ENCODE results near the gene KDM4C. TPM values are rescaled to one million over a fixed set of nuclear protein-coding genes. Genes with fewer than 3 reads are reported as not detected.

Gene KDM4C
- total RNA-seq, 2 experiments from 2014 or later: 51.5 to 60.3 TPM

DNA sequence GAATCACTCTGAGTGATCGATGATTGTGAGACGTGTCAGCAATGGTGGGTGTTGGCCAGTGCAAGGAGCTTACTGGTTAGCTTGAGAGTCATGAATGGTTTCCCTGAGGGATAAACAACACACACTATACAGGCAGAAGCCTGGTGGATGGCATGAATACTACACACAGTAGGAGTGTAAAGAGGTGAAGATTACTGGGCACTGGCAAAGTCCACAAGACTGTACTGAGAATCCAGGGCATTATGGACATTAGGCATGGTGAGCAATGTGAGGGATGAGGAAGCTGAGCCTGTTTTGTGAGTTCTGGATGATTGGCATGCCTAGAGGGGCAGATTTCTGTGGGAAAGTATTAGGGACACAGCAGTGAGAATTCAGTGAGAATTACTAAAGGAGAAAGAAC lies 71.3 kb downstream of the KDM4C start:
- no peaks in the 10 kb centered on the region for H3K9me2 ChIP-seq (ENCODE audit: insufficient read depth, low read length)
- no peaks in the 10 kb centered on the region for H4K20me1 ChIP-seq (ENCODE audit: insufficient read depth, low read length)
- H3K9me3 ChIP-seq (ENCODE audit: low read length): no peaks in the 10 kb centered on the region
- no peaks in the 10 kb centered on the region for H3K4me1 ChIP-seq (ENCODE audit: insufficient read depth, low read length, poor library complexity, severe bottlenecking)
- DNase-seq (ENCODE audit: low spot score): no peak
- intact Hi-C loops (cut with micrococcal nuclease; ENCODE audit: unreplicated experiment): no loop called here
- no peak overlapping the region for H3K4me3 ChIP-seq (ENCODE audit: low read depth, low read length, poor library complexity, severe bottlenecking)
- H3K79me2 ChIP-seq (ENCODE audit: insufficient read depth, low read depth, low read length): no peaks in the 10 kb centered on the region
- no peak overlapping the region for H2AFZ ChIP-seq (ENCODE audit: low read length)
- no peak overlapping the region for H3K27ac ChIP-seq (ENCODE audit: low read depth, low read length, poor library complexity, severe bottlenecking)
- H3K4me2 ChIP-seq (ENCODE audit: low read length): no peak overlapping the region
- peaks cover 22% of the 10 kb centered on the region for H3K36me3 ChIP-seq (ENCODE audit: insufficient read depth, low read length)
- BruUV-seq (replicated peaks): no TSS peak
- ChIA-PET POLR2A (interaction anchor here (0.6 kb wide), 1 partner anchor 75 kb away, joined by 3 read pairs; no protein-coding TSS in a partner anchor), CTCF (ENCODE audit: unreplicated experiment) (no interaction called here)
- no peak for TF ChIP-seq EZH2phosphoT487 (IDR thresholded peaks at IDR 0.05; ENCODE audit: borderline replicate concordance, low read depth, low read length)

DNA sequence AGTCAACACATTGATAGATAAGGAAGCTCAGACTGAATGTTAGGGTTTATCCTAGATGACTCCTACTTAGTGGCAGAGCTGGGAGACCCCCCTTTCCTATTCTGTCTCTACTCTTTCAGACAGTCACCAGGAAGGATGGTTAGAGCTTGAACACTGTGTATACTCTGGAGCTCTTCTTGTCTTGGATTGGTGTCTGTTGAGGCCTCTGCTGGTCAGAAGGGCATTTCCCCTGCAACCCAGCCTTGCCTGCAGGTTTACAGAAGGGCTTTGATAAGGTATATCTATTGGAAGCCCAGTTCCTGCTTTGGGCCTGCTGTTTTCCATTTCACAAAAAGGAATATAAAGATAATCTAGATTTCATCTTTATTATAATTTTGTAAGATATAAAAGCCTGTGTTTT lies 71.8 kb downstream of the KDM4C start:
- Histone ChIP-seq H3K9me3 (ENCODE audit: low read length) (no peaks in the 10 kb centered on the region), H3K79me2 (ENCODE audit: insufficient read depth, low read depth, low read length) (no peaks in the 10 kb centered on the region), H4K20me1 (ENCODE audit: insufficient read depth, low read length) (no peaks in the 10 kb centered on the region), H3K27ac (ENCODE audit: low read depth, low read length, poor library complexity, severe bottlenecking) (no peak overlapping the region), H2AFZ (ENCODE audit: low read length) (no peak overlapping the region), H3K9me2 (ENCODE audit: insufficient read depth, low read length) (no peaks in the 10 kb centered on the region), H3K36me3 (ENCODE audit: insufficient read depth, low read length) (peaks cover 21% of the 10 kb centered on the region), H3K4me2 (ENCODE audit: low read length) (no peak overlapping the region), H3K4me3 (ENCODE audit: low read depth, low read length, poor library complexity, severe bottlenecking) (no peak overlapping the region), H3K4me1 (ENCODE audit: insufficient read depth, low read length, poor library complexity, severe bottlenecking) (no peaks in the 10 kb centered on the region)
- TF ChIP-seq, protein P1, sequence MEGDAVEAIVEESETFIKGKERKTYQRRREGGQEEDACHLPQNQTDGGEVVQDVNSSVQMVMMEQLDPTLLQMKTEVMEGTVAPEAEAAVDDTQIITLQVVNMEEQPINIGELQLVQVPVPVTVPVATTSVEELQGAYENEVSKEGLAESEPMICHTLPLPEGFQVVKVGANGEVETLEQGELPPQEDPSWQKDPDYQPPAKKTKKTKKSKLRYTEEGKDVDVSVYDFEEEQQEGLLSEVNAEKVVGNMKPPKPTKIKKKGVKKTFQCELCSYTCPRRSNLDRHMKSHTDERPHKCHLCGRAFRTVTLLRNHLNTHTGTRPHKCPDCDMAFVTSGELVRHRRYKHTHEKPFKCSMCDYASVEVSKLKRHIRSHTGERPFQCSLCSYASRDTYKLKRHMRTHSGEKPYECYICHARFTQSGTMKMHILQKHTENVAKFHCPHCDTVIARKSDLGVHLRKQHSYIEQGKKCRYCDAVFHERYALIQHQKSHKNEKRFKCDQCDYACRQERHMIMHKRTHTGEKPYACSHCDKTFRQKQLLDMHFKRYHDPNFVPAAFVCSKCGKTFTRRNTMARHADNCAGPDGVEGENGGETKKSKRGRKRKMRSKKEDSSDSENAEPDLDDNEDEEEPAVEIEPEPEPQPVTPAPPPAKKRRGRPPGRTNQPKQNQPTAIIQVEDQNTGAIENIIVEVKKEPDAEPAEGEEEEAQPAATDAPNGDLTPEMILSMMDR (conservative IDR thresholded peaks at IDR 0.05; ENCODE audit: low read length): no peak
- no peak for TF ChIP-seq EZH2phosphoT487 (IDR thresholded peaks at IDR 0.05; ENCODE audit: borderline replicate concordance, low read depth, low read length)
- DNase-seq (ENCODE audit: low spot score): no peak
- CTCF ChIA-PET (ENCODE audit: unreplicated experiment): no interaction called here
- intact Hi-C loops (cut with micrococcal nuclease; ENCODE audit: unreplicated experiment): no loop called here
- POLR2A ChIA-PET: interaction anchor here (0.6 kb wide), 1 partner anchor 75 kb away, joined by 3 read pairs; no protein-coding TSS in a partner anchor
- no TSS peak for BruUV-seq (replicated peaks)

DNA sequence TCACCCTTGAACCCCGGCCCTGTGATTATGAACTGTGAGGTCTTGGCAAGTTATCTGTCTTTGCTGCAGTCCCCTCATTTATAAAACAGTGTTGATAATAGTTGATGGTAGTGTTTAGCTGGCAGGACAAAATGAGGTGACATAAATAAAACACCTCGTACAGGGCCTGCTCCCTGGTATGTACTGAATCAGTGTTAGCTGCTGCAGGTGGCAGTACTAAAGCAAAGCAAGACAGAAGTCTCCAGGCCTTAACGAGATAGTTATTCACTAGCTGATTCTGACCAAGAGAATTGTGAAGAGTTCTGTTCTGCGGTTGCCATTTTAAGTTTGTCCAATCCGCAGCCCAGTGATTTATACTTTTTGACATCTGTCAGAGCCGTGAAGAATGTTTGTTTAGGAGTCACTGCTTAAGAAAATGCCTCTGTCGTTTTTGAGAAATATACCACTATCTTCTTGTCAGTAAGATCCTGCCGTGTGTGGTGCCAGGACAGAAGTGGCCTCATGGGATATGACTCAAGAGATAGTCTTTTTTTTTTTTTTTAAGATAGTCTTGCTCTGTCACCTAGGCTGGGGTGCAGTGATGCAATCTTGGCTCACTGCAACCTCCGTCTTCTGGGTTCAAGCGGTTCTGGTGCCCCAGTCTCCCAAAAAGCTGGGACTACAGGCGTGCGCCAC lies 75.9 kb downstream of the KDM4C start:
- ChIA-PET POLR2A (interaction anchor here (1.1 kb wide), 1 partner anchor 28 kb away, joined by 3 read pairs; no protein-coding TSS in a partner anchor), CTCF (ENCODE audit: unreplicated experiment) (no interaction called here)
- no peaks in the 10 kb centered on the region for H3K79me2 ChIP-seq (ENCODE audit: insufficient read depth, low read depth, low read length)

More for the DNA sequence above, 75.9 kb downstream of the KDM4C start:
- intact Hi-C loops (cut with micrococcal nuclease; ENCODE audit: unreplicated experiment): loop anchor here (5.0 kb wide), 1 partner anchor 219 kb away; no protein-coding TSS in a partner anchor
- Histone ChIP-seq H3K9me3 (ENCODE audit: low read length) (no peaks in the 10 kb centered on the region), H3K4me2 (ENCODE audit: low read length) (no peak overlapping the region), H4K20me1 (ENCODE audit: insufficient read depth, low read length) (no peaks in the 10 kb centered on the region), H3K4me1 (ENCODE audit: insufficient read depth, low read length, poor library complexity, severe bottlenecking) (no peaks in the 10 kb centered on the region), H2AFZ (ENCODE audit: low read length) (no peak overlapping the region), H3K36me3 (ENCODE audit: insufficient read depth, low read length) (peaks cover 22% of the 10 kb centered on the region), H3K4me3 (ENCODE audit: low read depth, low read length, poor library complexity, severe bottlenecking) (no peak overlapping the region), H3K9me2 (ENCODE audit: insufficient read depth, low read length) (no peaks in the 10 kb centered on the region), H3K27ac (ENCODE audit: low read depth, low read length, poor library complexity, severe bottlenecking) (no peak overlapping the region)
- no TSS peak for BruUV-seq (replicated peaks)
- DNase-seq (ENCODE audit: low spot score): no peak
- TF ChIP-seq, protein P1 (conservative IDR thresholded peaks at IDR 0.05; ENCODE audit: low read length): no peak
